ENCODE measurements around the gene DIP2C.
"Not testable (repeated sequence)": the region's sequence is repeated elsewhere in the genome, so short reads cannot be mapped to it uniquely, and the experiment has no call there.

Gene DIP2C

GRCh38 chr10:532331-532730 lies 157.1 kb downstream of the DIP2C start:
- DNase-seq (ENCODE audit: low spot score), result not testable (repeated sequence)

GRCh38 chr10:531541-531940 lies 157.9 kb downstream of the DIP2C start:
- no peak for DNase-seq (ENCODE audit: low spot score)

GRCh38 chr10:530717-531116 lies 158.8 kb downstream of the DIP2C start:
- no peak for DNase-seq (ENCODE audit: low spot score)

- DNase-seq (ENCODE audit: low spot score), result no peak
Measured at GRCh38 chr10:529468-530230, 159.8 kb downstream of the DIP2C start.

GRCh38 chr10:528173-529165 lies 161.0 kb downstream of the DIP2C start:
- no peak for DNase-seq (ENCODE audit: low spot score)

- no peak for DNase-seq (ENCODE audit: low spot score)
Measured at GRCh38 chr10:527416-527815, 162.1 kb downstream of the DIP2C start.

- DNase-seq (ENCODE audit: low spot score), result no peak
Measured at GRCh38 chr10:526651-527312, 162.7 kb downstream of the DIP2C start.

GRCh38 chr10:525565-526315 lies 163.7 kb downstream of the DIP2C start:
- no peak for DNase-seq (ENCODE audit: low spot score)

GRCh38 chr10:523925-524324 lies 165.5 kb downstream of the DIP2C start:
- no peak for DNase-seq (ENCODE audit: low spot score)

- no peak for DNase-seq (ENCODE audit: low spot score)
Measured at GRCh38 chr10:522350-522749, 167.1 kb downstream of the DIP2C start.

- DNase-seq (ENCODE audit: low spot score), result no peak
Measured at GRCh38 chr10:521261-522250, 167.9 kb downstream of the DIP2C start.

GRCh38 chr10:520402-520787 lies 169.1 kb downstream of the DIP2C start:
- DNase-seq (ENCODE audit: low spot score), result no peak

GRCh38 chr10:519716-520401 lies 169.6 kb downstream of the DIP2C start:
- no peak for DNase-seq (ENCODE audit: low spot score)

GRCh38 chr10:519055-519715 lies 170.3 kb downstream of the DIP2C start:
- DNase-seq (ENCODE audit: low spot score), result no peak

GRCh38 chr10:517872-518475 lies 171.5 kb downstream of the DIP2C start:
- no peak for DNase-seq (ENCODE audit: low spot score)

GRCh38 chr10:517241-517830 lies 172.1 kb downstream of the DIP2C start:
- DNase-seq (ENCODE audit: low spot score), result no peak

- DNase-seq (ENCODE audit: low spot score), result peak; percentile 57
Measured at GRCh38 chr10:516764-517163, 172.7 kb downstream of the DIP2C start.

- no peak for DNase-seq (ENCODE audit: low spot score)
Measured at GRCh38 chr10:515674-516073, 173.8 kb downstream of the DIP2C start.
